HepG2 (cell line): ENCODE data around the gene FAIM. TPM values are rescaled to one million over a fixed set of nuclear protein-coding genes. Genes with fewer than 3 reads are reported as not detected.
"Not testable (repeated sequence)": the region's sequence is repeated elsewhere in the genome, so short reads cannot be mapped to it uniquely, and the experiment has no call there.

ENCODE experiments used
- ATAC-seq: fragments of 200-7000 bp; cut with Tn5 transposase; 3 replicates; pipeline ENCODE4 v1.9.1; 2020; ENCODE audit warnings: mild to moderate bottlenecking, moderate library complexity
- BruUV-seq: library from RNA; stranded (reverse); fragments of 400-500 nt; replicated peaks from 2 replicates; lab custom pipeline; 2021; lab: Mats Ljungman, UMichigan
- CTCF ChIA-PET: fragments of 300-600 bp; formaldehyde crosslinking; extraction: SDS; loops from one replicate; lab custom pipeline; 2021; ENCODE audit warnings: low total read pairs, inconsistent platforms, low intra/inter-chr PET ratio; lab: Yijun Ruan, JAX
- POLR2A ChIA-PET: fragments of 350-600 bp; sonication (Branson Sonifier 250); formaldehyde crosslinking; loops from one replicate; lab custom pipeline; 2020; ENCODE audit warnings: antibody characterized with exemption, inconsistent platforms; lab: Yijun Ruan, JAX
- DNase-seq: peaks from one replicate; pipeline ENCODE4 v3.0.0-alpha.2; 2015; ENCODE audit warnings: low spot score
- FAIRE-seq: peaks from 3 replicates; lab custom pipeline; 2011; peaks lifted over from hg19 to GRCh38; lab: Jason Lieb, UNC
- H2AFZ ChIP-seq: one replicate; pipeline ENCODE4 v1.6.1; 2011; ENCODE audit warnings: low read length, inconsistent platforms
- H3K27ac ChIP-seq: fragments of 300-600 bp; 3 replicates; pipeline ENCODE4 v1.8.0; 2011; ENCODE audit warnings: mixed run types, mild to moderate bottlenecking, mixed read lengths, low read length, inconsistent platforms; ENCODE audit not compliant: insufficient read depth; ENCODE audit errors: extremely low read length
- H3K27me3 ChIP-seq, 2 experiments: fragments of 200-600 bp in 1 of 2; 2 replicates in 1 of 2; 3 replicates in 1 of 2; pipeline versions ENCODE4 v1.6.0 to v1.8.0; 2011; ENCODE audit warnings: low read length in 2 of 2, mild to moderate bottlenecking in 2 of 2, moderate library complexity in 2 of 2, inconsistent platforms in 1 of 2; ENCODE audit not compliant: insufficient read depth in 2 of 2, control insufficient read depth in 1 of 2
- H3K36me3 ChIP-seq, 2 experiments: fragments of 200-600 bp in 1 of 2; replicated peaks in 1 of 2; 2 replicates in 1 of 2; 3 replicates in 1 of 2; pipeline versions ENCODE4 v1.5.1 to v1.8.0; 2011; ENCODE audit warnings: low read length in 2 of 2, inconsistent platforms in 1 of 2; ENCODE audit not compliant: insufficient read depth in 2 of 2, control insufficient read depth in 1 of 2
- H3K4me1 ChIP-seq: 2 replicates; pipeline ENCODE4 v1.5.1; 2012; ENCODE audit warnings: low read length, inconsistent platforms; ENCODE audit not compliant: insufficient read depth
- H3K4me2 ChIP-seq: 2 replicates; pipeline ENCODE4 v1.6.0; 2011; ENCODE audit warnings: low read depth, low read length, inconsistent platforms
- H3K4me3 ChIP-seq, 3 experiments: fragments of 200-600 bp in 1 of 3; sonication (generic), shearing (Covaris generic) in 1 of 3; replicated peaks in 1 of 3; 2 replicates each; pipeline ENCODE4 v1.5.1; 2011 to 2016; ENCODE audit warnings: low read length in 3 of 3, inconsistent platforms in 2 of 3, low read depth in 2 of 3, mild to moderate bottlenecking in 2 of 3, control low read depth in 1 of 3, mixed read lengths in 1 of 3; ENCODE audit not compliant: insufficient read depth in 1 of 3
- H3K79me2 ChIP-seq: one replicate; pipeline ENCODE4 v1.6.1; 2011; ENCODE audit warnings: low read length, inconsistent platforms; ENCODE audit not compliant: insufficient read depth
- H3K9ac ChIP-seq: 2 replicates; pipeline ENCODE4 v1.6.0; 2011; ENCODE audit warnings: mild to moderate bottlenecking, low read depth, low read length, inconsistent platforms; ENCODE audit not compliant: insufficient read depth
- H3K9me3 ChIP-seq: 2 replicates; pipeline ENCODE4 v1.5.1; 2012; ENCODE audit warnings: mild to moderate bottlenecking, low read length
- H4K20me1 ChIP-seq: 2 replicates; pipeline ENCODE4 v1.6.0; 2011; ENCODE audit warnings: inconsistent platforms, mild to moderate bottlenecking, low read length, moderate library complexity; ENCODE audit not compliant: insufficient read depth
- CTCF ChIP-seq: sonication (generic); formaldehyde crosslinking; IDR thresholded peaks from 2 replicates; pipeline ENCODE4 v1.5.0; 2020; ENCODE audit warnings: mild to moderate bottlenecking, missing genetic modification reagents, moderate library complexity
- HNF4A ChIP-seq: sonication (generic); formaldehyde crosslinking; IDR thresholded peaks from 2 replicates; pipeline ENCODE4 v1.4.0; 2020; ENCODE audit warnings: missing genetic modification reagents
- HOXA3 ChIP-seq: sonication (generic); formaldehyde crosslinking; IDR thresholded peaks from 2 replicates; pipeline ENCODE4 v1.5.0; 2020; ENCODE audit warnings: missing genetic modification reagents
- MAFF ChIP-seq: IDR thresholded peaks from 2 replicates; pipeline ENCODE4 v1.6.1; 2011; ENCODE audit warnings: low read depth, low read length, improper control_type of control experiment
- MAFK ChIP-seq, 2 experiments: IDR thresholded peaks in 1 of 2; conservative IDR thresholded peaks in 1 of 2; 2 replicates each; pipeline ENCODE4 v1.6.1; 2011; ENCODE audit warnings: improper control_type of control experiment in 2 of 2, low read length in 2 of 2
- PAWR ChIP-seq: sonication (generic); formaldehyde crosslinking; IDR thresholded peaks from 2 replicates; pipeline ENCODE4 v1.4.0; 2020; ENCODE audit warnings: missing genetic modification reagents, mild to moderate bottlenecking, borderline replicate concordance
- SATB2 ChIP-seq: sonication (generic); formaldehyde crosslinking; IDR thresholded peaks from 2 replicates; pipeline ENCODE4 v1.5.0; 2020; ENCODE audit warnings: missing genetic modification reagents
- SMARCE1 ChIP-seq: fragments of 450-650 bp; IDR thresholded peaks from 2 replicates; pipeline ENCODE4 v1.6.1; 2017; ENCODE audit warnings: borderline replicate concordance
- STAG1 ChIP-seq: sonication (generic); formaldehyde crosslinking; IDR thresholded peaks from 2 replicates; pipeline ENCODE4 v1.4.0; 2020; ENCODE audit warnings: missing genetic modification reagents
- TOPORS ChIP-seq: sonication (generic); formaldehyde crosslinking; IDR thresholded peaks from 2 replicates; pipeline ENCODE4 v1.8.0; 2023; ENCODE audit warnings: mild to moderate bottlenecking, missing genetic modification reagents
- ZFX ChIP-seq: sonication (generic); formaldehyde crosslinking; IDR thresholded peaks from 2 replicates; pipeline ENCODE4 v1.4.0; 2020; ENCODE audit warnings: mild to moderate bottlenecking, low read depth, missing genetic modification reagents, moderate library complexity
- ZNF337 ChIP-seq: sonication (generic); formaldehyde crosslinking; IDR thresholded peaks from 2 replicates; pipeline ENCODE4 v1.5.1; 2020; ENCODE audit warnings: missing genetic modification reagents, low read depth, mild to moderate bottlenecking, borderline replicate concordance
- ZNF83 ChIP-seq: sonication (generic); formaldehyde crosslinking; IDR thresholded peaks from 2 replicates; pipeline ENCODE4 v1.4.0; 2020; ENCODE audit warnings: missing genetic modification reagents, mild to moderate bottlenecking, borderline replicate concordance
- WGBS: methylation state at CpG from one replicate; pipeline ENCODE4 v1.1.6; 2017; ENCODE audit warnings: low lambda C conversion rate; 5-methylcytosine and 5-hydroxymethylcytosine counted together
- in situ Hi-C: cut with HindIII; loops from 2 replicates; pipeline ENCODE4 v1.10.0; 2017; ENCODE audit warnings: low pct_unique_long_range_greater_than_20kb; ENCODE audit not compliant: extremely low pct_ligation_motif_present
- intact Hi-C: fragments of 100-400 bp; cut with micrococcal nuclease; formaldehyde crosslinking; loops from one replicate; pipeline ENCODE4 v1.10.0; 2022; ENCODE audit not compliant: unreplicated experiment
- polyA plus RNA-seq, 8 experiments: library from polyadenylated mRNA; depleted of rRNA in 3 of 8; stranded (reverse) in 7 of 8; unstranded in 1 of 8; fragments of >200 nt; fragmentation: Illumina TruSeq in 4 of 8; extraction: Trizol in 4 of 8; gene quantifications; 2 replicates each; pipeline versions ENCODE4 v1.2.1 to v1.2.3, GENCODE V29; 2011 to 2016; ENCODE audit warnings: low read depth in 4 of 8, missing spikeins in 1 of 8, mixed read lengths in 1 of 8; ENCODE audit not compliant: insufficient read depth in 1 of 8
- total RNA-seq, 5 experiments: library from RNA; depleted of rRNA; stranded (reverse); fragments of >200 nt; fragmentation: Illumina TruSeq; extraction: Trizol; gene quantifications; 2 replicates each; pipeline ENCODE4 v1.2.3, GENCODE V29; 2016; ENCODE audit warnings: low read depth in 1 of 5

Gene FAIM
- total and polyA plus RNA-seq, 2 of the 13 experiments (the other 11 are each of a cell fraction or from before 2014, with no cell fraction given) = 4.3 to 25.8 TPM

- no peak overlapping the region for H3K27ac ChIP-seq
- ATAC-seq (peak; percentile 65; the same call in 2 of the 3 replicates), DNase-seq (peak; percentile 35), FAIRE-seq (no peak)
- no peaks in the 10 kb centered on the region for H3K27me3 ChIP-seq
- H3K4me3 ChIP-seq = no peak overlapping the region
- 0 out of 2 replicates have a peak overlapping the region, but pooled peaks have one; percentile 30 for H3K4me2 ChIP-seq
- no peaks in the 10 kb centered on the region for H3K36me3 ChIP-seq
- H3K9me3 ChIP-seq = no peaks in the 10 kb centered on the region
- H2AFZ ChIP-seq = no peak overlapping the region
- ChIA-PET CTCF (no interaction called here), POLR2A (no interaction called here)
- intact Hi-C loops = no loop called here
- no peaks in the 10 kb centered on the region for H3K79me2 ChIP-seq
- no peaks in the 10 kb centered on the region for H4K20me1 ChIP-seq
- in situ Hi-C loops = no loop called here
- no TSS peak for BruUV-seq
- peaks cover 26% of the 10 kb centered on the region for H3K4me1 ChIP-seq
- TF ChIP-seq PAWR (CRISPR knock-in tag) (no peak), STAG1 (CRISPR knock-in tag) (peak; percentile 41), HNF4A (CRISPR knock-in tag) (peak; percentile 10; the same call in 1 of the 2 replicates), SATB2 (CRISPR knock-in tag) (peak; percentile 88), CTCF (CRISPR knock-in tag) (peak; percentile 39; the same call in 1 of the 2 replicates)
- no peak overlapping the region for H3K9ac ChIP-seq
Measured at GRCh38 chr3:138567403-138567802, 41.2 kb upstream of the FAIM start.

- CTCF ChIA-PET = no interaction called here
- no peak for DNase-seq
- Histone ChIP-seq H3K27me3 (no peaks in the 10 kb centered on the region), H3K4me1 (peaks cover 11% of the 10 kb centered on the region), H3K79me2 (no peaks in the 10 kb centered on the region), H3K9me3 (no peaks in the 10 kb centered on the region), H3K27ac (no peak overlapping the region), H3K4me3 (no peak overlapping the region), H3K4me2 (no peak overlapping the region), H3K36me3 (no peaks in the 10 kb centered on the region), H4K20me1 (no peaks in the 10 kb centered on the region), H3K9ac (no peak overlapping the region), H2AFZ (no peak overlapping the region)
- BruUV-seq = no TSS peak
- peak; percentile 83 for TF ChIP-seq MAFF
- TF ChIP-seq ZNF83 = no peak
- peak; percentile 79 to 90 for TF ChIP-seq MAFK (conservative IDR thresholded peaks at IDR 0.05 in 1 of 2, IDR thresholded peaks at IDR 0.05 in 1 of 2; ENCODE audit: low read length in 2 of 2)
- no peak for TF ChIP-seq SMARCE1
- no peak for TF ChIP-seq ZFX (CRISPR knock-in tag)
- TF ChIP-seq TOPORS (CRISPR knock-in tag) = no peak
- TF ChIP-seq ZNF337 (CRISPR knock-in tag) = no peak
- TF ChIP-seq HOXA3 (CRISPR knock-in tag) = no peak
- WGBS = 88% methylated on average over 2 of the region's 2 CpGs
- no peak for ATAC-seq
- in situ Hi-C loops = no loop called here
- FAIRE-seq = no peak
- intact Hi-C loops = no loop called here
- POLR2A ChIA-PET = no interaction called here
Measured at GRCh38 chr3:138569090-138569489, 39.5 kb upstream of the FAIM start.

GRCh38 chr3:138569624-138570023 is 38.9 kb upstream of the FAIM start:
- H3K4me3 ChIP-seq, CTCF ChIA-PET, POLR2A ChIA-PET, H3K36me3 ChIP-seq, H4K20me1 ChIP-seq, FAIRE-seq, BruUV-seq, in situ Hi-C loops, H3K27ac ChIP-seq, H3K9me3 ChIP-seq, H2AFZ ChIP-seq, ATAC-seq, H3K27me3 ChIP-seq, DNase-seq, intact Hi-C loops, H3K9ac ChIP-seq, H3K79me2 ChIP-seq, H3K4me2 ChIP-seq: not testable (repeated sequence)
- 97% methylated on average over 8 of the region's 8 CpGs for WGBS
- H3K4me1 ChIP-seq = peaks cover 11% of the 10 kb centered on the region
